LNCAP (cell line): ENCODE results near the gene SLC12A3.

ENCODE experiments used
- TF ChIP-seq, protein P1 (sequence below): fragments of 450-650 bp; IDR thresholded peaks from 2 replicates; pipeline ENCODE4 v1.5.1; 2017; ENCODE audit warnings: mild to moderate bottlenecking

SLC12A3 gene

DNA sequence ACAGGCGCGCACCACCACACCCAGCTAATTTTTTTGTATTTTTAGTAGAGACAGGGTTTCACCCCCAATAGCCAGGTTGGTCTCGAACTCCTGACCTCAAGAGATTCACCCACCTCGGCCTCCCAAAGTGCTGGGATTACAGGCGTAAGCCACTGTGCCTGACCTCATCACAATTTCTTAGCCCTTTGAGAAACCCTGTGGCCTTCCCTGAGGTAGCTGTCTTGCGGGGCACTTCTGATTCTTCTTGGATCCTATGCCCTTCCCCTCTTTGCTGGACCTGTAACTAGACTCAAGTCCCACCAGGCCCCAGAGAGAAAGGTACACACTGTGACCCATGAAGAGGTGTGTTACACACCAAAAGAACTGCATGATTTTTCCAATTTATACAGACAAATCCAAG lies 83.2 kb downstream of the SLC12A3 start:
- TF ChIP-seq, protein P1, sequence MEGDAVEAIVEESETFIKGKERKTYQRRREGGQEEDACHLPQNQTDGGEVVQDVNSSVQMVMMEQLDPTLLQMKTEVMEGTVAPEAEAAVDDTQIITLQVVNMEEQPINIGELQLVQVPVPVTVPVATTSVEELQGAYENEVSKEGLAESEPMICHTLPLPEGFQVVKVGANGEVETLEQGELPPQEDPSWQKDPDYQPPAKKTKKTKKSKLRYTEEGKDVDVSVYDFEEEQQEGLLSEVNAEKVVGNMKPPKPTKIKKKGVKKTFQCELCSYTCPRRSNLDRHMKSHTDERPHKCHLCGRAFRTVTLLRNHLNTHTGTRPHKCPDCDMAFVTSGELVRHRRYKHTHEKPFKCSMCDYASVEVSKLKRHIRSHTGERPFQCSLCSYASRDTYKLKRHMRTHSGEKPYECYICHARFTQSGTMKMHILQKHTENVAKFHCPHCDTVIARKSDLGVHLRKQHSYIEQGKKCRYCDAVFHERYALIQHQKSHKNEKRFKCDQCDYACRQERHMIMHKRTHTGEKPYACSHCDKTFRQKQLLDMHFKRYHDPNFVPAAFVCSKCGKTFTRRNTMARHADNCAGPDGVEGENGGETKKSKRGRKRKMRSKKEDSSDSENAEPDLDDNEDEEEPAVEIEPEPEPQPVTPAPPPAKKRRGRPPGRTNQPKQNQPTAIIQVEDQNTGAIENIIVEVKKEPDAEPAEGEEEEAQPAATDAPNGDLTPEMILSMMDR, result no peak

DNA sequence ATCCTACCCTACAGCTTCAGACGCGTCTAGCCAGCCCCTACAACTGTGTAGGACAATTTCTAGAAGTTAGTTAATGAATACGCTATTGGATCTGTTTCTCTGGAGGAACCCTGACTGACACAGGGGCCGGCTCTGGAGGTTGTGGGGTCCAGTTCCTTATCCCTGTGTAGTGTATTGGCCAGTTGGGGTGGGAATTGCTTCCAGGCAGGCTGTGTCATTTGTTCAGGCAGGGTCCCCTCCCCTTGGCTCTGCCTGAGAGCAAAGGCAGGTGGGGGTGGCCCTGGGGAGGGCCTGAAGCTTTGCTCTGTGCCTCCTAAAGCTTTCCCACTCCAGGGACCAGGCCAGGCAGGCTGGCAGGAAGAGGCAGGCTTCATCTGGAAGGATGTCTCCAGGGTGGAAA lies 85.0 kb downstream of the SLC12A3 start:
- TF ChIP-seq, protein P1, result no peak

DNA sequence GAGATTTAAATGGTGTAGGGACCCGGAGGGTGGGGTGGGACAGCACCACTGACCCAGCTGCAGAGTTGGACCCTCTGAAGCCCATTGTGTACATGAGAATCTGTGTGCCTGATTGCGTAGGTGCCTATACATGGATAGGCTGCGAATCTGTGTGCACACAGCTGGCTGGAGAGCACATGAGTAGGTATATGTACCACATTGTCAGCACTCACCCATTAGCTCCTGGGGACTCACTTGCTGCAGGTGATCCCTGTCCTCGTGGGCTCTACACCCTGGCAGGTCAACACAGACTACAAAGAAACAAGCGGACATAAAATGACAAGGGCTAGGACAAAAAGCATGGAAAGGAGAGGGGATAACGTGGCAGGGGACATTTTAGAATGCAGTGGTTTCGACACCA lies 85.4 kb downstream of the SLC12A3 start:
- TF ChIP-seq, protein P1, result no peak

- TF ChIP-seq, protein P1, result peak; percentile 60
These were observed 86.1 kb downstream of the SLC12A3 start for GRCh38 chr16:56950881-56951771.

DNA sequence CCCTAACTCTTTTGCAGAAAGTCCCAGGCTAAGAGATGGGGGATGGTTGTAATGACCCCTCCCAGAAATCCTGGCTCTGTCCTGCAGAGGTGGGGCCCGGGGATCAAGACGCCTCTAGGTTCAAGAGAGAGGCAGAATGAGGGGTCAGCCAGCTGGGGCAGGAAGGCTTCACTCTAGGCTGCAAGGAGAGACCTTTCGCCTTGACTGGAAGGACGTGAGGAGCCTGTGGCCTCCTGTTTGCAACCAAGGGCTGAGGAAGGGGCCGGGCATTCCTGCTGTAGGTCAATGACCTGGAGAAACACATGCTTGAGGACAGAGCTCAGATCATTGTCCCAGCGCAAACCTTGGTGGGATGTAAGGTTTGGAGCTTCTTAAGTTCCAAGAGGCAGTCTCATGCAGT lies 88.0 kb downstream of the SLC12A3 start:
- TF ChIP-seq, protein P1, result no peak

GRCh38 chr16:56956076-56956475 lies 91.1 kb downstream of the SLC12A3 start:
- TF ChIP-seq, protein P1, result no peak

GRCh38 chr16:56956756-56957155 lies 91.7 kb downstream of the SLC12A3 start:
- TF ChIP-seq, protein P1, result no peak
